GM21423 (cell line): ENCODE measurements around the gene MLF2.

Experiments
- ATAC-seq: cut with Tn5 transposase; IDR thresholded peaks from one replicate; pipeline ENCODE4 v1.9.1; 2021; ENCODE audit warnings: mild to moderate bottlenecking, moderate library complexity; ENCODE audit not compliant: unreplicated experiment

MLF2 gene

GRCh38 chr12:6778574-6779550 lies 25.9 kb upstream of the MLF2 start:
- peak; percentile 72 for ATAC-seq

GRCh38 chr12:6778217-6778573 lies 25.3 kb upstream of the MLF2 start:
- no peak for ATAC-seq

- no peak for ATAC-seq
Observed at GRCh38 chr12:6777386-6777785, 24.4 kb upstream of the MLF2 start.

- no peak for ATAC-seq
Observed at GRCh38 chr12:6775185-6776174, 22.5 kb upstream of the MLF2 start.

GRCh38 chr12:6774499-6775062 lies 21.6 kb upstream of the MLF2 start:
- ATAC-seq = no peak

GRCh38 chr12:6773590-6774351 lies 20.8 kb upstream of the MLF2 start:
- no peak for ATAC-seq

GRCh38 chr12:6772726-6773589 lies 20.0 kb upstream of the MLF2 start:
- ATAC-seq = no peak

- no peak for ATAC-seq
Observed at GRCh38 chr12:6772331-6772695, 19.4 kb upstream of the MLF2 start, which contains the start of gene LAG3. TSS of gene LAG3 (plus strand) at chr12:6772520. CDS start at chr12:6772853, 333 bp downstream.

GRCh38 chr12:6771509-6772330 lies 18.8 kb upstream of the MLF2 start:
- no peak for ATAC-seq

GRCh38 chr12:6771091-6771495 lies 18.2 kb upstream of the MLF2 start:
- ATAC-seq = no peak

- ATAC-seq = no peak
Observed at GRCh38 chr12:6770600-6770999, 17.7 kb upstream of the MLF2 start.

GRCh38 chr12:6770094-6770493 lies 17.2 kb upstream of the MLF2 start:
- ATAC-seq = no peak

GRCh38 chr12:6769666-6770065 lies 16.7 kb upstream of the MLF2 start:
- ATAC-seq = no peak

- no peak for ATAC-seq
Observed at GRCh38 chr12:6768990-6769389, 16.0 kb upstream of the MLF2 start.

- ATAC-seq = no peak
Observed at GRCh38 chr12:6768437-6768914, 15.5 kb upstream of the MLF2 start.

GRCh38 chr12:6767353-6768319 lies 14.7 kb upstream of the MLF2 start:
- no peak for ATAC-seq

GRCh38 chr12:6766651-6767349 lies 13.9 kb upstream of the MLF2 start:
- ATAC-seq = peak; percentile 48
